ENCODE measurements around the gene SSBP3.

SSBP3 gene

DNA sequence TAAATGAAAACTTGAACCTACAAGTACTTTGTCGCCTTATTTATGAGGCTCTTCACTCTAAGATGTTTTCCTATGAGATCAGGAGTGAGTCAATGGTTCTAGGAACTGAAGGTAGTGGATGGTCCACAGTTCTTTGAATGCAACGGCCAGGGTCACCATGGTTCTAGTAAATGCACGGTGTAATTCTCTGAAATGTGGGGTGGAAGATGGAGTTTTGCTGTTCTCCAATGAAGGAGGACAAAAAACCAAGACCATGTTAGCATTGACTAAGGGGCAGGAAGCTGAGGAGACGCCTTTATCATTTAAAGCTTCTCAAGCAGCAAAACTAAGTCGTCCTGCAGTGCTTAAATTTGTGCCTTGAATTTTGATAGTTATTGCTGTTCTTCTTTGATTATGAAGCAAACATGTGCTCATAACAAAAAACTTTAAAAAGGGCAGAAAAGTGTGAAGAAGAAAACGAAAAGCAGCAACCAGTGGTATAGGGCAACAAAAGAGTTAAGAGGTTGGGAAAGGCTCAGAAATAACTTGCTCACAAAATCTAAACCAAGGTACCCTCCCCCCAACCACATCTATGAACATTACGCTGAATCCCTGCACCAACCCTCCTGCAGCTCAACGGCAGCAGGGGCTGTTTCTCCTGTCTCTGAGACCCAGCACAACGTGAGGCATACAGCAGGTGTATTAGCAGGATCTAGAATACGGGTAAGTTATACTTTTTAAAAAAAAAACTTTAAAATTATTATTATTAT, 121.2 kb downstream of the SSBP3 start:
- DNase-seq (ENCODE audit: low read depth): no peak

DNA sequence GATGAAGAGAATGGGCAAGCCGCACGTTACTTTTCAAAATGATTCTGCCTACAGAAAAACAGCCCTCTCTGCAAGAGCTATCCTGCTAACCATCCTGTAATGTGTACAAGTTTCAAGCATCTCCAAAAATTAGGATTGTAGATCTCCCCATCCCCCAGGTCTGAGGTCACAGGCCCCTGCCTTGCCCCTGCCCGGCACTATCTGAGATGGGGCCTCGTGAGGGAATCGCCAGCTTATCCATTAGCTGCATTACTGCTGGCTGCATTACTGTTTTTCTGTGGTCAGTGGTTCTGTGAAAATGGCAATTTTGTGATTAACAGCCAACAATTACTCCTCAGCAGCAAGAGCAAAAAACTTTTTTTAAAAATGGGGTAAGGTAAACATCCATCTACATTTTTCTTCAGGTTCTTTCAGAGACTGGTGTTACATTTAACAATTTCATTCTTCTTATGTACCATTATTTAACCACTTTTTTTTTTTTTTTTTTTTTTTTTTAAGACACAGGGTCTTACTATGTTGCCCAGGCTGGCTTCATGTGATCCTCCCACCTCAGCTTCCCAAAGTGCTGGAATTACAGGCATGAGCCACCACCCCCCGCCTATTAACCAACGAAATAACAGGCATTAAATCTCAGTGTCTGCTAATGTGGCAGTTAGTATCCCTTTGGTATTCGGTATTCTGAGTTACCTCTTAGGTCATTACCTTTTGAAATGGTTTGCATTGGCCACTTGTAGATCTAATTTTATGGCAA, 122.4 kb downstream of the SSBP3 start:
- no peak for DNase-seq (ENCODE audit: low read depth)

DNA sequence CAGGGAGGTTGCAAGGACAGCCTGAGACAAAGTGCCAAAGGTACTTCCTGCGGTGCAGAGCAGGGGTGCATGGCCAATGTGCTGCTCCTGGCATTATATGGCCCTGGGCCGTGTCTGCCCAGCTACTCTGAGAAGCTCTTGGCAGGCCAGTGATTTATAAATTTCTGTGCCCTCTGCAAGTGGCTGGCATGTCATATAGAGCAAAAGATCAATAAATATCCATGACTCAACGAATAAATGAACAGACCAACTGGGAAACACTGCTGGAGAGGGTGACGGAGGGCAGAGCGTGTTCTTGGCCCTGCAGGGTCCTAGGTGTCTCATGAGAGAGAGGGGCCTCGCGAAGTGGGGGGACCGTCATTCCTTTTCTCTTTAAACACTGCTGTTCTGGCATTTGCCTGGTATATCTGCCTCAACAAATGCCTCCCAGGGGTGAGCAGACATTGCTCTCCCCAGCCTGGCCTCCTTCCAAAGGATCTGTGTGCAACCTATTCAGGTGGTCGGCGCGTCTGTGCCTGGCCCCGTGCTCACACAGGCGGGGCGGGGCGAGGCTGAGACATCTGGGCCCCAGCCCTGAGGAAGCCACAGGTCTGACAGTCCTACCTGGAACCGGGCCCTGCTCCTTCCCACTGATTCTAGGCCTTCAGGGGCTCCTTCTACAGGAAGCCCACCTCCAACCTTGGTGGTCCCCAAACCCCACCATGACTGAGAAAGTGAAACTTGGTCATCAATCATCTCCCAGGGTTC, 123.9 kb downstream of the SSBP3 start:
- DNase-seq (ENCODE audit: low read depth): no peak

DNA sequence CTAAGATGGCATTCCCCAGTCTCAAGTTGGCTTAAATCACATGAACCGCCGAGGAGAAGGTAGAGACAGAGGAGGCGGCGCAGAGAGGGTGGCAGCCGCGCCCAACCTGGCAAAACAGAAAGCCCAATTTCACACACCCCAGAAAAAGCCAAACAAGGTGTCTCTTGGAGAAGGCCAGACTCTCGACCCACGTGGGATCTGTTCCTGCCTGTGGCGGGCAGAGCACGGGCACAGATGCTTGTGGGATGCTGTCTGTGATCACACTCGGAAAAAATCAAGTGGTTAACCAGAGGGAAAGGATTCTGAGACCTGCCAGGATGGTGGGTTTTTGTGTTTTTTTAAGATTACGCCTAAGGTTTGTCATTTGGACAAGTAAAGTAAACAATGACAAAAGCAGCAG, 125.5 kb downstream of the SSBP3 start:
- DNase-seq (ENCODE audit: low read depth): no peak

DNA sequence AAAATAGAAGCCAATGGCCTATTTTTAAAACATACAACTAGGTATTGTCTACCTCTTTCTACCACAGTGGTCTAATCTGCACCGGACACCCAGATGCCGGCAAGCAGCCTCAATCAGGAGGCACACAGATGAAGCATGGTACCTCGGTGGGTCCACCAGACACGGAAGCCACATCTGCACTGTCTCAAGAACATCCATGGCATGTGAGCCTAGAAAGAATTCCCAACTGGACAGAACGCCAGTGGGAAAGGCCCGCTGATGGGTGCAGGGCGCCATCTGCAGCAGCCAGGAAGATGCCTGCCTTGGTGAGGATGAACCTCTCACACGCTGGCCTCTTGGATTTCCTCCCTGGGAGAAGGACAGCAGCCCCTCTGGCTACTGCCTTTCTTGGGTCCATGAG, 126.7 kb downstream of the SSBP3 start:
- no peak for DNase-seq (ENCODE audit: low read depth)

DNA sequence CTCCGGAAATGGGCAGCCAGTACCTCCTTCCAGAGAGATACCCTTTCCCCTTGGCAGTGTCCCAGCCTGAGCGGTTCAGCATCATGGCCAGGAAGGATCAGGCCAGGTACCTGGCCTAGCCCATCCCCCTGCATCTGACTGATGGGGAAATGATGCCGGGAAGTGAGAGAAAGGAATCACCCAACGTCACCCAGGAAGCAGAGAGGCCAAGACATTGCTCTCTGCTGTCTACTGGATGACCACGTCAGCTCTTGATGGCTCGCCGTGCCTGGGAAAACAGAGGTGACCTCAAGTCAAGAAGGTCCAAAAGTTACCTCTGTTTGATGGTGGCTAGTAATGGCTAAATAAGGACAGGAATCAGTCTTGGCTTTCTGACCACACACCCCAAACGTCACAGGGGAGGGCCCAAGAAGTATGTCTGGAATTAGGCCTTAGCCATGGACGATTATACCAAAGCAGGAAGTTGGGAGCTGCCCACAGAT, 127.2 kb downstream of the SSBP3 start:
- DNase-seq (ENCODE audit: low read depth): no peak

DNA sequence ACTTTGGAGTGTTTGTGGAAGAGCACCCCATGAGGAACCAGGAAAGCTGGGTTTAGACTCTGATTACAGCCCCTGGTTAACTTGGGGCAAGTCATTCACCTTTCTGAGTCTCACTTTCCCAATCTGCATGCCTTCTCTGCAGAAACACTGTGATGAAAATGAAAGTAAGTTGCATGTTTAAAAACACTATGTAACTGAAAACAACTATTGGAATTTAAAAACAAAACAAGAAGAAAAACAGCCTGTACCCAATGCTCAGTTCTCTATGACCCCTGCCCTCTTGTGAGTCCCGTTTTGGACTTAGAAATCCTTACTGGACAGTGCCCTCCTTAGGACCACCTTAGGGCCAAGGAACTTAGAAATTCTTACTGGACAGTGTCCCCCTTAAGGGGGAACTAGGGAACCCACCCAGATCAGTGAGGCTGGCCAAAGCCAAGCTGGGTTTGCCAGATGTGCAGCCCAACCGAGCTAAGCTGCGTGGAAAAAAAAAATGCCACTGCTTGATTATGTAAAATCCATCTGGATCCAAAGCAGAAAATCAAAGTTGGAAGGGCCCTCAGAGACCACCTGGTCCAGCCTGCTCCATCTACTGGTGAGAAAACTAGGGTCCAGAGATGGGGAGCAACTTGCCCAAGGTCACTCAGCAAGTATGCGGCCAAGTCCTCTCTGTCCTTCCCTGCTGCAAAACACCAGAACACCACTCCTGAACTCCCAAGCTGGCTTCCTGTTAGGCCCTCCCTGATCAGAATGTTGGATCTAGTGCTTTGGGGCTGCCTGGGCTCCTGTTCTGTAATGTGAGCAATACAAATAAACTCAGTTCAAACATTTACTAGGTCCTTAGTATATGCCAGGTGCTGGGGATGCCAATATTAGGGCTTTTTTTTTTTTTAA, 128.5 kb downstream of the SSBP3 start:
- no peak for DNase-seq (ENCODE audit: low read depth)

DNA sequence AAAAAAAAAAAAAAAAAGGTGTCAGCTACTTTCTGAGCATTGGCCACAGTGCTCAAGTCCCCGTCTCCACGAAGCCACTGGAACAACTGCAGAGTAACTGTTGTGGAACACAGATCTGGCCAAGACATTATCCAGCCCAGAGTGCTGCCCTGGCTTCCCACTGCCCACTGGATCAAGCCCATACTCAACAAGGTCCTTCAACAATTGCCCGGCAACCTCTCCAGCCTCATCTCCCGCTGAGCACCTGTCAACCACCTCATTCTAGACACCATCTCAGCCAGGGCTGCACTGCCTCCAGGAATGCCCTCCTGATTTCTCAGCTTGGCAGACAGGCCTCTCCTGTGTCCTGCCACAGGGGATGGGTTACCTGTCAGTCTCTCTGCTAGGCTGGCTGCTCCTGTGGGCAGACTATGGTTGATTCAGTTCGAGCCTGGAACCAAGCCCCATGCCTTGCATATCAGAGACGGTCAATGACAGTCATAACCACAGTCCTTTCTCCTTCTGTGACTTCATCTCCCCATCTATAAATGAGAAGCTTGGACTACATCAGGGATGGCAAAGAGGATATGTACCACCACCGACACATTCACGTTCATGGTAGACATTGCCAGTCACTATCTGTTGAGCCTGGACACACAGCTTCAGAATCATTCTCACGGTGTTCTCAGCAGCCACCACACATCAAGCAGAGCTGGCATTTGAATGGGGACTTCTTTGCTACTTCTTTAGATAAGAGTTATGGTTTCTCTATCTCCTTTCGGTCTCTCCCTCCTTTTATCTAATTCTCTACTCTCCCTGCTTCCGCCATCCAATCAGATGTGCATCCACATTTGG, 129.4 kb downstream of the SSBP3 start:
- DNase-seq (ENCODE audit: low read depth): no peak

DNA sequence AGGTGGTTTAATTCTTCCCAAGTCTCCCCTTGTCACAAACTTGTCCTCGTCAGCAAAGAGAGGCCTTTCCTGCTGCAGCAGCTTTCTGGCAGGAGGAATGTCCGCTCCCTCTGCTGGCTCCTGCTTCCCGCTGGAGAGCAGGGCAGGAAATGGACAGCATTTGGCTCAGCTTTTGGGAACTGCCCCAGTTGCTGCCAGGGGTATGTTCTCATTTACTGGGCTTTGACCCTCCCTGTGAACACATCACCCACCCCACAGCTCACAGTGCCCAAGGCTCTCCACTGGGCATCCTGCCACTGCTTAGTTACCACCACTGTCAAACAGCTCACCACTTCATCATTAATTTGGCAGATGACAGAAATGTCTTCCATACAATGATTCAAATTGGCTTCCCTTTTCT, 130.8 kb downstream of the SSBP3 start:
- DNase-seq (ENCODE audit: low read depth): no peak

DNA sequence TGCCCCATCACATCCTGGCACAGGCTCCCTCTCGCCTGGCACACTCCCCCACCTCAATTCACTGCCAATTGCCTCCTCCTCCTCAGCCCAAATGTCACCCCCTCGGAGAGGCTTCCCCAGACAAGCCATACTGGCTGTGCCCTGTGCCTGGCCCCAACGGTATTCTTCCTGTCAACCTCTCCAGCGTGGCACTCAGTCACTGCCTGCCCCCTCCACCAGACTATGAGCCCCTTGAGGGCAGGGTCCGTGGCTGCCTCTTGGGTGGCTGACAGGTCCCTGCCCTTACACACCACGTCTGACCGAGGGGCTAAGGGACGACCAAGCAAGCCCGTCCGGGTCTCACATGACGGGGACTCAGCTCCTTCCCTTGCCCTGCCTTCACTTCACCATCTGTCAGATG, 131.3 kb downstream of the SSBP3 start:
- DNase-seq (ENCODE audit: low read depth): no peak

DNA sequence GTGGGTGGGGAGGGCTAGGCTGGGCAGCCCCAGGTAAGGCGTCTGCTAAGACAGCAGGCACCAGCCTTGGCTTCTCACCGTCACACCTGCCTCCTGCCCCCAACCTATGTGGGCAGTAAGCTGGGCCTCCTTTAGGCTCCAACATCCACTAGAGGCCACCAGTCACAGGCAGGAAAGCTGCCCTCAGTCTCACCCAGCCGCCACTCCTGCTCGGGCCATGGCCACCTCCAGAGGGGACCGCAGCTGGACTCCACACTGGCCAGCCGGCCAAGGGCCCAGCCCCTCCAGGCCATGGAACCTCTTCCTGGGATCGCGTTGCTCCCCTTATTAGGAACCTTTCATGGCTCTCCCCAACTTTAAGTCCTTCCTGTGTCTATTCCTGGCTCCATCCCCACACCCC, 131.7 kb downstream of the SSBP3 start:
- DNase-seq (ENCODE audit: low read depth): no peak

DNA sequence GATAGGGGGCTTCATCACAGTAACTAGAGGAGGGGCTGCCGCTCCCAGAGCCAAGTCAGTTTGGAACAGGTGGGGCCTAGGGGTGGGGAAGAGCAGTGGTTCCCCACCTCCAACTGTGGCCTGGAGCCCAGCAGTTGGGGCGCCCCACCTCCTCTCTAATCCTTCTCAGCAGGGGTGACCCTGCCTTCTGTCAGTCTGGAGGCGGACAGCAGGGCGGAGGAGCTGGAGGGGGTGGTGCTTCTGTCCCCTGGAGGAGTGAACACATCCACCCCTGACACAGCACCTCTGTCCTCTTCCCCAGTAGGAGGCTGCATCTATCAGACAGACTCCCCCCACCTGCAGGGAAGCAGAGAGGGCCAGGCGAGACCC, 132.4 kb downstream of the SSBP3 start:
- no peak for DNase-seq (ENCODE audit: low read depth)

DNA sequence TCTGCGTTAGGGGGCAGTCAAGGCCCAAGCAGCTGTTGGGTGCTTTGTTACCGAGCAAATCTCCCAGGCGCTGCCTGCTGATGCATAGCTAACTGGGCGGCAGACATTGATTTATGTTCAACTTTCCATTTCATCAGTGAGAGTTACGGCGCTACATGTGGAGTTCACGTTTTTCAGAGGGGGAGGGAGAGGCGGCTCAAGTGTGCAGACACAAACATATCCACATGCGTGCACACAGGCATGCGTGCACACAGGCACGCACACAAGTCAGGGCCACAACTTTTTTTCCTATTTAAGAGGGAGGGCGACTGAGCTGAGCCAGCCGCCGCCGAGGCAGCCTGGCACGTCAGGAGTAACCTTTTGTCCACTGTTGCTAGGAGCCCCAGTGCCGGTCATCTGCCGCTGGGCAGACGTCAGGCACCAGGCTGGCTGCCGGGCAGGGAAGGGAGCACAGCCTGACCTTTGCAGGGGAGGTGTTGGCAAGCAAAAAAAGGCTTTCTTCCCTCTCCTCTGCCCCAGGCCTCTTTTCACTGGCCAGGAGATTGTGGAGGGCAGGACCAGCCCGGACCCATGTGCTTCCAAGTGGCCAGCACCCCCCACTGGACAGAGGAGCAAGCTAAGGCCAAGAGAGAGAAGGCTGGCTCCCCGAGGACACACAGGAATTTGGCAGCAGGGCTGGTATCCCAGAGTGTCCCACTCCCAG, 133.0 kb downstream of the SSBP3 start:
- DNase-seq (ENCODE audit: low read depth): no peak

DNA sequence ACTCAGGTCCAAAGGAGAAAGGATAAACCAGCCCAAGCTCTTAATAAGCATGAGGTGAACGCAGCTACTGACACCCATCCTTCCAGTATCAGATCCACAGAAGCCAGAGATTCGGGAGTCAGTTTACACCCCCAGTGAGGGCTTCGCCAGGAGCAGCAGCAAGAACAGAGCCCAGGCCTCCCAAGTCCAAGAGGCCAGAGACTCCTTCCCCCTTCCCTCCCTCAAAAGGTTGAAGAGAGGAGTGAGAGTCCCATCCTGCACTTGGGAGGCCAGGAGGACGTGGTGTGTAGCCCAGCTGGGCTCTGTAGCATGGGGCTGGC, 133.5 kb downstream of the SSBP3 start:
- no peak for DNase-seq (ENCODE audit: low read depth)

DNA sequence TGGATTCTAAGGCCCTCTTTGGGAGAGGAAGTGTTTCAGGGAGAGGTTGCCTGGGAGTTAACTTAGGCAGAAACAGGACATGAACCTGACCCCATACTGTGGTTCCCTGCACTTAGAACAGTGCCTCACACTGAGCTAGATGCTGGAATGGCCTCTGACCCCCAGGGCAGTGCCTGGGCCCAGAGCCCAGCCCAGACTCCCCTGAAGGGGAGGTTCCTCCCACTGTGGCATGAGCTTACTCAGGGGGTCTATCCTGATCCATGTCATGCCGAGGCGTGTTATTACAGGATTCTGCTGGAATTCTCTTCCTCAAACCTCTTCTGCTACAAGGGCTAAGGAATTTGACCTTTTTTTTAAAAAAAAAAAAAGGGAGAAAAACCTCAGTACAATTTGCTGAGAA, 134.1 kb downstream of the SSBP3 start:
- no peak for DNase-seq (ENCODE audit: low read depth)

DNA sequence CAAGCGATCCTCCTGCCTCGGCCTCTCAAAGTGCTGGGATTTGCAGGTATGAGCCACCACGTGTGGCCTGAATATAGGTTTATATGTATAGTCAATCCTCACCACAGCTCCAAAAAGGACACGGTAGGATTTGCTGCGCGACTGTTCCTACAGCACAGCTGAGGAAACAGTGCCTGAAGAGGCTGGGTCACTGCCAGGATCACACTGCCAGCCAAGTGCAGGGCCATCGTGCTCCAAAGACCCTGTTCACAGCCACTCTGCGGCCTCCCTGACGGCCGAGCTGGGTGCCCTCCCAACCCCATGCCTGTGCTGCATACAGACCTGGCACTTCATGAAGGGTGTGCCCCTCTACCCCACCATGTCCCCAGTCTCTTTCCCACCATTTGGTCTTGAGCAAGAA, 134.9 kb downstream of the SSBP3 start:
- no peak for DNase-seq (ENCODE audit: low read depth)

DNA sequence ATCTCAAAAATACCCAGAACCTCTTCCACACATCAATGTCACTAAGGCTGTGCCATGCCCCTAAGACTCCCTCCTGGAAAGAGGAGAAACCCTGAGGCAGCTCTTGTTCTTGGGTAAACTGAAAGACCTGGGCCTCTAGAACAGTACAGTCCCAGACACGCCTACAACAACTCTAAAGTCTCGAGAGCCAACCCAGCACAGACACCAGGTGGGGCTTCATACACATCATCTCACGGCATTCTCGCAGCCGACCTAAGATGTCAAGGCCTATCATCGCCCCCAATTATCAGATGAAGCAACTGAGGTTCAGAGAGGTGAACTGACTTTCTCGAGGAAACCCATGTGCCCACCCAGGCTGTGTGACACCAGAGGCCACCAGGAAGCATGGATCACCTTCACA, 135.7 kb downstream of the SSBP3 start:
- no peak for DNase-seq (ENCODE audit: low read depth)

DNA sequence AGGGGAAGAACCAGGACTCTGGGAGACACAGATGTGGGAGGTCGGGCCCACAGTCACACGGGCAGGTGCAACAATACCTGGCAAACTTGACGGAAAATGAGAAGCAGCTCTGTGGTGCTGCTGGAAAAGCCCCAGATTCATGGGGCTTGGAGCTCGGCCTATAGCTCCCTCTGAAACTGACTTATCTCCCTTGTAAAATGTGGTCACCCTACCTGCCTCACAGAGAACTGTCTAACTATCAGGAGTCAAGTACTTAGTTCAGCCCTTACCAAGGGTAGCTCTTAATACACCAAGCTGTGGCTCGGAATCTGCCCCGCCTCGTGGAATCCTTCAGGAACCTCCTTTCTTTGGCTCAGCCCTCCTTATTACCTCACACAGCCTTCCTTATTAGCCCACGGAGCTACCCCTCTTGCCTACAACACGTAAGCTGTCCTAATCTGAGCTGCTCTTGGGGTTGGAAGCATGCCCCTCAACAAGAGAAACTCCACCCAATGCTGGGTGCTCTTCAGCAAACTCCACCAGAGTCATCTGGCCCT, 137.4 kb downstream of the SSBP3 start:
- DNase-seq (ENCODE audit: low read depth): no peak

DNA sequence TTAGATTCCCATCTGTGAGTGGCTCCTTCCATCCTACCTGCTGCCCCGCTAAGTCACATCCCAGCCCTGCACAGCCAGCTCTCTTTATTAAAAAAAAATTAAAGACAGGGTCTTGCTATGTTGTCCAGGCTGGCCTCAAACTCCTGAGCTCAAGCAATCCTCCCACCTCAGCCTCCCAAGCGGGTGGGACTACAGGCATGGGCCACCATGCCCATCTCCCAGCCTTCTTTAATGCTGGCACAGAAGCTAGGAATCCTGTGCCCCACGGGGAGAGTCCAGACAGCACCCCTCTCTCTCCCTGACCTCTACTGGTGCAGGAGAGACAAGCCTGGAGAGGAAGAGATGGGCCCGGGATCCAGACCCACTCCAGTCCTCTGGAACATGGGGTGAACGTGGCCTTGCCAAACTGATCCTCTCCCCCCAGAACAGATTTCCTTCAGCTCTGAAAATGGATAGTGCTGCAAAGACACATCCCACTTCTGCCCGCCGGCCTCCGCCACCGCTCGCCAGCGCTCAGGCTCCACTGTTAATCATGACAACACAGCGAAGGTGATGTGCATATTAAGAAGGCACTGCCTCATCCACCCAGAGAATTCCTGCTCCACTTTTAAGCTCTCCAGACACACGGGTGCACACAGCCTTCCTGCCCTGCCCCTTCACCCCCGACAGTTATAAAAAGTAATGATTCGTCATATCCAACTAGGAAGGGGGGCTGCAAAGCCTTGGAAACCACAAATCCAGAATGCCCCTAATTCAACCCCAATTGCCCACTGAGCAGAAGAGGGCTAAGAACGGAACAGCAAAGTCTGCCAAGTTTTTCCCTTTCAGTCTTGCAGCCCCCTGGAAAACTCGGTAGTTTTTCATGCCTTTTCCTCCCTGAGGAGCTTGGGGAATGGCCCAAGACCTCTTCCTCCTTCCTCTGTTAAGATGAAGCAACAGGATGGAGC, 138.1 kb downstream of the SSBP3 start:
- no peak for DNase-seq (ENCODE audit: low read depth)
